Measurements from ENCODE around the gene QARS1. TPM values are rescaled to one million over a fixed set of nuclear protein-coding genes. Genes with fewer than 3 reads are reported as not detected.

The QARS1 gene
- 100 to 1,000 TPM in 11 of 12 donors, not detected in 1; 231 to 302 (median 252) TPM for polyA plus RNA-seq (ENCODE audit: insufficient read length in 12 of 12)
- long read RNA-seq, donor 1, transcript QARS-201 (24 exons, 2,827 nt) = major isoform, 21 of 97 reads
- long read RNA-seq, donor 1, transcript QARS-218 (2 exons, 600 nt) = minor isoform, 13 of 97 reads
- long read RNA-seq, donor 1, transcript QARS-223 (4 exons, 679 nt) = minor isoform, 18 of 97 reads
- long read RNA-seq, donor 1, partial matches to known transcripts = 41 of 97 reads
- long read RNA-seq, donor 1, other reads (novel, unspliced or antisense) = 0 of 97 reads
- long read RNA-seq, donor 2, transcript QARS-201 (24 exons, 2,827 nt) = major isoform, 39 of 76 reads
- long read RNA-seq, donor 2, transcript QARS-218 (2 exons, 600 nt) = minor isoform, 5 of 76 reads
- long read RNA-seq, donor 2, partial matches to known transcripts = 16 of 76 reads
- long read RNA-seq, donor 2, other reads (novel, unspliced or antisense) = 10 of 76 reads
- long read RNA-seq, donor 3, transcript QARS-201 (24 exons, 2,827 nt) = major isoform, 13 of 31 reads
- long read RNA-seq, donor 3, partial matches to known transcripts = 9 of 31 reads
- long read RNA-seq, donor 3, other reads (novel, unspliced or antisense) = 0 of 31 reads
- long read RNA-seq, donor 4, transcript QARS-201 (24 exons, 2,827 nt) = major isoform, 12 of 22 reads
- long read RNA-seq, donor 4, partial matches to known transcripts = 5 of 22 reads
- long read RNA-seq, donor 4, other reads (novel, unspliced or antisense) = 0 of 22 reads
- long read RNA-seq, donor 5, transcript QARS-223 (4 exons, 679 nt) = minor isoform, 11 of 126 reads
- long read RNA-seq, donor 5, transcript QARS-201 (24 exons, 2,827 nt) = major isoform, 53 of 126 reads
- long read RNA-seq, donor 5, partial matches to known transcripts = 55 of 126 reads
- long read RNA-seq, donor 5, other reads (novel, unspliced or antisense) = 0 of 126 reads
- long read RNA-seq, donor 6, transcript QARS-201 (24 exons, 2,827 nt) = major isoform, 21 of 49 reads
- long read RNA-seq, donor 6, partial matches to known transcripts = 22 of 49 reads
- long read RNA-seq, donor 6, other reads (novel, unspliced or antisense) = 0 of 49 reads
- long read RNA-seq, donor 7, transcript QARS-218 (2 exons, 600 nt) = minor isoform, 5 of 39 reads
- long read RNA-seq, donor 7, transcript QARS-201 (24 exons, 2,827 nt) = major isoform, 21 of 39 reads
- long read RNA-seq, donor 7, partial matches to known transcripts = 9 of 39 reads
- long read RNA-seq, donor 7, other reads (novel, unspliced or antisense) = 0 of 39 reads
- long read RNA-seq, donor 8, transcript QARS-223 (4 exons, 679 nt) = minor isoform, 5 of 131 reads
- long read RNA-seq, donor 8, transcript QARS-201 (24 exons, 2,827 nt) = major isoform, 35 of 131 reads
- long read RNA-seq, donor 8, partial matches to known transcripts = 77 of 131 reads
- long read RNA-seq, donor 8, other reads (novel, unspliced or antisense) = 6 of 131 reads
- long read RNA-seq, donor 9, transcript QARS-201 (24 exons, 2,827 nt) = major isoform, 16 of 48 reads
- long read RNA-seq, donor 9, partial matches to known transcripts = 24 of 48 reads
- long read RNA-seq, donor 9, other reads (novel, unspliced or antisense) = 0 of 48 reads
- long read RNA-seq, donor 10, transcript QARS-223 (4 exons, 679 nt) = minor isoform, 7 of 87 reads
- long read RNA-seq, donor 10, transcript QARS-201 (24 exons, 2,827 nt) = major isoform, 45 of 87 reads
- long read RNA-seq, donor 10, transcript QARS-209 (23 exons, 2,362 nt) = minor isoform, 5 of 87 reads
- long read RNA-seq, donor 10, partial matches to known transcripts = 26 of 87 reads
- long read RNA-seq, donor 10, other reads (novel, unspliced or antisense) = 0 of 87 reads
- long read RNA-seq, donor 11, transcript QARS-201 (24 exons, 2,827 nt) = major isoform, 29 of 56 reads
- long read RNA-seq, donor 11, partial matches to known transcripts = 19 of 56 reads
- long read RNA-seq, donor 11, other reads (novel, unspliced or antisense) = 0 of 56 reads

GRCh38 chr3:49104427-49105291, at the start of gene QARS1:
Gene QARS1 (minus strand): TSS chr3:49104757. CDS start chr3:49104733, 24 bp downstream.
- peak; percentile 94 for DNase-seq

GRCh38 chr3:49153349-49153912, 48.9 kb upstream of the QARS1 start:
- DNase-seq = no peak

GRCh38 chr3:49151610-49152009, 47.1 kb upstream of the QARS1 start:
- no peak for DNase-seq

- DNase-seq = no peak
Measured at GRCh38 chr3:49148159-49148558, 43.6 kb upstream of the QARS1 start.

GRCh38 chr3:49140080-49140479, 35.5 kb upstream of the QARS1 start:
- DNase-seq = no peak

- no peak for DNase-seq
Measured at GRCh38 chr3:49135499-49135898, 30.9 kb upstream of the QARS1 start.

DNA sequence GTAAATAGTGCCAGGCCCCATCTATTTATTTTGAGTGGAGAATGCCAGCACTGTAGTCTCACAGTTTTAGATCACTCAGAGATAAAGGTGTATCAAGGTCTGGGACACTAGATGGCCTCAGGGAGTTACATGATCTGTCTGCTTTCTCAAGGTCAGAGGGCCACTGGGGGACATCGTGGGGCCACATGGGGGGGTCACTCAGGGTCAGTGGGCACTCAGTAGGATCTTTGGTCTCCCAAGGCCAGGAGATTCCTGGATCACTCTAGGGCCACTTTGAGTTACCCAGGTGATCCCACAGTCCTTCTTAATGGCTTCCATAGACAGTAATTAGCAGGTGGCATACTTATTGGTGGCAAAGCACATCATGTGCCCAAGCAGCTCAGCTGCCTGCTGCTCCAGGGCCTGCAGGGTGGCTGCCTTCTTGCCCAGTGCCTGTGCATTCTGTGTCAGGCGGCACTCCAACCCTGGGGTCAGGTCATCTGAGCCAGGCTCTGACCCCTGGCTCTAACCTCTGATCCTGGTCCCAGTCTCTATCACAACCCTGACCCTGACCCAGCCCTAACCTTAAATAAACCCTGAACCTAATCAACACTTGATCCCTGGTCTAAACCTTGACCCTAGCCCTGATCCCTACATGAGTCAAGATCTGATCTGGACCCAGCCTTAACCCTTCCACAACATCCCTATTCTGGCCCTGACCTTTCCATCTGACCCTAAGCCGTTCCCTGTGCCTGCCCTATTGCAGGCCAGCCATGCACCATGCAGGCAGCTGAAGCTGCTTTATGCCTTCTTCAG, 30.1 kb upstream of the QARS1 start:
- DNase-seq = no peak

DNA sequence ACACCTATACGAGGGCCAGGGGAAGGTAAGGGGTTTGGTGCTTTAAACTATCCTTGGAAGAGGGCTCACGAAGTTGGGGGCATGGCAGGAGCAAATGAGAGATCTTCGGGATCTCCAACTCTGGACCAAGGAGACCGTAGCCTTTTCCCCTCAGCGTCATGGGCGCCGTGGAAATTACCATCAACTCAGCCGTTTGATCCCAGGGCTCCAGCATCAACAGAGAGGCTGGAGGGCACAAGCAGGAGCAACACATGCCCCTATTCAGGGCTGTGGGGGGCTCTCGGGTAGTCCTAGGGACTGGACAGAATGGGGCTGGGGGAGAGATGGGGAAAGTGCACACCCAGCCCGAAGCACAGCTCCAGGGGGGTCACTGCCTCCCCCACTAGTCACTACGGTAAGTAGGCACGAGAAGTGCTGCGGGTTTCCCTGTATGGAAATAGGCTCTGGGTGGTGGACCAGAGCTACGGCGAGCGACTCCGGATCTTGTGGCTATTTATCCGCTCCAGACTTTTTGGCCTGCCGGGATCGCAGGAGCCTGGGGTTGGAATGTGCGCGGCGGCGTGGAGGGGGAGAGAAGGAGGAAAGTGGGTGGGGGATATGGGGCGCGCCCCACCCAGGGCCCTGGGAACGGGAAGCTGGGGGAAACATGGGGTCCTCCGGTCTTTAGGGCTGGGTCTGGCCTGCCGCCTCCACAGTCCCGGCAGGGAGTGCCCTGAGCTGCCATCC, 28.8 kb upstream of the QARS1 start:
- DNase-seq = peak; percentile 91

GRCh38 chr3:49132437-49133225, 28.1 kb upstream of the QARS1 start, which contains the start of gene LAMB2:
Gene LAMB2 (minus strand): TSS chr3:49133050. CDS start chr3:49132867, 183 bp downstream.
- DNase-seq = peak; percentile 87

GRCh38 chr3:49132073-49132436, 27.5 kb upstream of the QARS1 start:
- DNase-seq = no peak

DNA sequence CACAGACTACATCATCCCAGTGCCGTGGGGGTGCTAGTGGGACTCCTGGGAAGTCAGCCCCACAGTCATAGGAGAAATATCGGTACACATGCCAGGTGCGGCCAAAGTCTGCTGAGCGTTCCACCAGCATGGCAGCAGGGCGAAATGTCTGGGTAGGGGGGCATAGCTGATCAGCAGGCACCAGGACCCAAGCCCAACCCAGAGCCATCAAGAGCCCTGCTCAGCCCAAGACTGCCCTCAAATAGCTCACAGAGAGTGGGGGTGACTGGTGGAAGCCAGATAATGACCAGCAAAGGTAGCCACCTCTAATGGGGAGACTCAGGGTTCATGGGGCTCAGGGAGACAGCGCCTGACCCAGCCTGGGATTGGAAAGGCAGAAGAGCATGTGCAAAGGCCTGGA, 27.0 kb upstream of the QARS1 start:
- no peak for DNase-seq

DNA sequence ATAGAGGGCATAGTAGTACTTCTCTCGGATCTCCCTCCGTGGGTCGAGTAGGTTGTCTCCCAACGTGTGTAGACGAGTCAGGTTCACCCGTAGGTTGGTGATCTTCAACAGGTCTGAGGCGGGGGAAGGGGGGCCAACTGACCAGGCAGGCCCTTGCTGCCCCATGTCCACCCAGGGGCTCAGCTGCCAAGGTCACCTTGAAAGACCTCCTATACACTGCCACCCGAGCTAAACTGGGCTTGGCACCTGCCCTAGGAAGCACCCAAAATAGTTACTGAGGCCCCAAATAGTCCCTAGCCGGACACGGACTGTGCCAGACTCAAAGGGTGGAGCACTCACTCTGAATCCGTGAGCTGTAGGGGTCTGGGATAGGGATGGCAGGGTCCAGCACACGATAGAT, 26.5 kb upstream of the QARS1 start:
- no peak for DNase-seq

- DNase-seq = no peak
Measured at GRCh38 chr3:49124991-49125670, 20.6 kb upstream of the QARS1 start.

- no peak for DNase-seq
Measured at GRCh38 chr3:49124203-49124602, 19.6 kb upstream of the QARS1 start.

GRCh38 chr3:49123687-49124086, 19.1 kb upstream of the QARS1 start:
- DNase-seq = no peak

Measured in muscle of arm (tissue), 14 donors.